ENCODE results near the gene FMNL2.
A peak's percentile ranks its signal among the peaks of the same experiment; 100 is the strongest.
"Not testable (repeated sequence)": the region's sequence is repeated elsewhere in the genome, so short reads cannot be mapped to it uniquely, and the experiment has no call there.

The FMNL2 gene

DNA sequence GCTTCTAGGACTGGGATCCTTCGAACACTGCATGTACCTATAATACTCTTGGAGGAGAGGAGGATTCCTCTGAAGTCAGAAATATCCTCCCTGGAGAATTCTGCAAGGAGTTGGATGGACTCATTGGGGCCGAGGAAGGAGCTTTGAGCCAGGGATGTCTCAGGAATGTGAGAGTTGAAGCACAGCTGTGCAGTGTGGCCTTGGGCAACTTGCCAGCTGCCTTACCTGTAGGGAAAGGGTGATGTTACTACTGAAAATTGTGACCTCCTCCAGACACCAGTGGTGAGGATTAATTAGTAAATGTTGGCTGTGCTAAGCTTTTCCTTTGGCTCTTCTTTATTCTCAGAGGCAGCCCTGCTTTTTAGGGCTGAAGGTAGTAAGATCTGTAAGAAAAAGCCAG lies 41.4 kb downstream of the FMNL2 start:
- no peak for DNase-seq

DNA sequence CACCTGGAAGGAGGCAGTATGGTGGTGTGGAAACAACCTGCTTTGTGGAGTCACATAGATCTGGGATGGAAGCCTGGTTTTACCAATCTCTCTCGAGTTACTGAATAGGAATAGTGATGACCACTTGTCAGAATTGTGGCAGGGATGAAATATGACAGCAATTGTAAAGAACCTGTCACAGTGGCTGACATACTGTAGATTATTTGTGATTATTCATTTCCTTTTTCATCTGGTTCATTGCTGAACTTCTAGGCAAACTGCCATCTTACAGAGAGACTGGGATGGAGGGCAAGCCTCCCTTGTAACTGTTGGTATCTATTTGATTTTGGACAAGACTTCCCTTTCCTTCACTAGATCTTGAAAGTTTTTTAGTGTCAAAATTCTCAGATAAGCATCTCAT lies 42.0 kb downstream of the FMNL2 start:
- no peak for DNase-seq

DNA sequence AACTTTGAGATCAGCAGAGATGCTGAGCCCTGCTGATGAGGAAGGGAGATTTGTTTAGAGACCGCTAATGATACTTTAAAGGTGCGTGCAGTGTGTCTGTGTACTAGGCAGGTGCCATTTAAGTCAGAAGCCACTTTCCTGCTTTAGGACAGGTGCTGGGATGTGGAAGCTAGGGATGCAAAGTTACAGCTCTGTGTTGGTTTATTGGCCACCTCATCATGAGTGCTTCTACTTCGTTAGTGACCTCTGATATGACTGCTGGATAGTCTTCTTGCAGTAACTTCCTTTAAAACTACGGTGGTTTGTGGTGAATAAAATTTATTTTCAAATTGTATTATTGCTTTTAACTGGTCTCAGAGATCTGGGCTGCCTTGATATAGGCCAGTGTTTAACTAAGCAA lies 44.1 kb downstream of the FMNL2 start:
- no peak for DNase-seq

DNA sequence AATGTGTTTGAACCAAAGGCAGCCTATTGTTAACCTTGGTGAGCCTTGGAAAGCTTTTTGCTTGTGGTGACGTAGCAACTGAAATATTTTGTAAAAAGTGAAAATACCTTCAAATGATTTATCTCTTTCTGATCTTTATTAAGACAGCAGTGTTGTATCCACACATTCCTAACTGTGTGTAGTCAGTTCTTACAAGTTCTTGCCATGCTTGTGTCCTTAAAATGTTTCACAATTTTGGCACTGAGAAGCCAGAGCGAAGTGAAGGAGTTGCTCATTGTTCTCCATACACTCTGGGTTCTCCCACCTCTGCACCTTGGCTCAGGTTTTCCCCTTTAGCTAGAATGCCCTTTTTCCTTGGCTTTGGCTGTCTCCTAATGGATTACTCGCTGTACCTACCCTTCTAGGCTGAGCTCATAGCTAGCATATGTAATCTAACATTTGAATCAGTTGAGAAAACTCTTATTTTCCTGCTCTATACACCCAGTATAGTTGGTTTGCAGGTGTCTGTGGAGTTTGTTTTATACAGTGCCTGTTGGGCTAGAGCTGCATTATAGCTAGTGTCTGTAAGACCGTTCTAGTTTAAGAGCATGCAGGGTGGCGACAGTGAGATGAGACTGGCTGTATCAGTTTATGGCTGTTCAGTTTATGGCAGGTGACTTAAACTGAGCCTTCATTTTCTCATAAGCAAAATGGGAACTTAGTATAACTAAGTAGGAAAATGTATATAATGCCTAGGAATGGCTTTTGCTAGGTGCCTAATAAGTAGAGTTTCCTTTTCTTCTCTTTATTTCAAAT lies 45.5 kb downstream of the FMNL2 start:
- no peak for DNase-seq

DNA sequence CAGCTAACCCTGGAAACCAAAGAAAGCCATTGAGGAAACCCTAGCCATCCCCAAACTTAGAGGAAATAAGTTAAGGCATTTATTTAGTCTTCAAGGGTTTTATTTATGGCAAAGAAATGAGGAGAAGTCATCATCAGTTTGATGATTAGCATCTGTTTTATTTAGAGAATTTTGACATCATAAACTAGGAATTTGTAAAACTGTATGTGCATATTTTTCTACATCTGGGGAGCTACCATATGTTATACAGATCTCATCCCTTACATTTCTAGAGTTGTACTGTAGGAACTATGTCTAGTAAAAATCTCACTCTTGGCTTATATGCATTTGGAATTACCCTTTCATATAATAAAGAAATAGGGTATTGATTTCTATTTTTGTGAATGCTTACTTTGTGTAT lies 48.7 kb downstream of the FMNL2 start:
- DNase-seq, result no peak

DNA sequence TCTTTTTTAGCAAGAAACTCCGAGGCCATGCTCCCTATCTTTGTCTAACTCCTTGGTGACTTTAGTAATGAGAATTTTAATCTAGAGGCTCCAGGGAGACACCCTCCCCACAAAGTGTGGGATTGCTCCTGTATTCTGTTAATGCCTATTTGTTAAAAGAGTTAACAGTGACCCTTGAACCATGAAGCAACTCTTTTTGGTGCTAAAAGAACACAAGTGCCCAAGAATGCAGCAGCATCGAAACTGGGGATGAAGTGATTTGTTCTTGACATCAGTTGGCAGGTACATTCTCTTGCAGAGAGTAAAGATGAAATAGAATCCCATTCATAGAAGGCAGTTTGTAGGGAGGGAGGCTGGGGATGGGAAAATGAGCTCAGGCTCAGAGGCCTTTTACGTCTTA lies 50.0 kb downstream of the FMNL2 start:
- no peak for DNase-seq

DNA sequence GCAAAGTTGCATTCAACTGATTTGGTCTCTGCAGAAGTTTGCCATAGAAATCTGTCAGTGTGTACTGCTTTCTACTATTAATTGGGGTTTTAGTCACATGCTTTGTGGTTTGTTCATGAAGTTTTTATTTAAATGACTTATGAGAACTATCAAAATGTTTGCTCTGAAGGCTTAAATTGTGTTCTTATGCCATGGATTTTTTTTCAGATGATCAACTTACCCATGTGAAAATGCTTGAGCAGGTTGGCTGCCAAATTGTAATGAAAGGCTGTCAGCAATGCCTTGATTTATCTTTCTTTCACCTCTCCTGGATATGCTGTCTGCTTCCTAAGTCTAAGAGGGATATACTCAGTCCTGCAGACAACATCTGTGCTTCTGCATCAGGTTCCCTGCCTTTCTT lies 50.7 kb downstream of the FMNL2 start:
- no peak for DNase-seq

DNA sequence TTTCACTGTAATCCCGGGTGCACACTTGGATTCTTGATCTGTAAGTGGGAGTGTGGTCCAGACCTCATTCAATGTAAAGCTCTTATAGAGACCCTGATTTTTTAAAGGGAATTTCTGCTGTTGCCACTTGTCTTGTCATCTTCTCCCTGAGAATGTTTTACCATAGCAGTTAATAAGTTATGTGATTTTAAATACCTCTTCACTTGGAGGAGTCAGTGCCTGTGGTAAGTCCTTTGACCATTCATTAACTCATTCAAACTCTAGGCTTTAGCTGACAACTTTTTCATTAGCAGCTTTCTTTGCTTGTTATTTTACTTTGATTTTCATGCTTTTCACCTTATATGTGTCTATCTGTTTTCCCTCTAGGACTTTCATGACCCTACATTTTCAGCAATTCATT lies 51.3 kb downstream of the FMNL2 start:
- no peak for DNase-seq

DNA sequence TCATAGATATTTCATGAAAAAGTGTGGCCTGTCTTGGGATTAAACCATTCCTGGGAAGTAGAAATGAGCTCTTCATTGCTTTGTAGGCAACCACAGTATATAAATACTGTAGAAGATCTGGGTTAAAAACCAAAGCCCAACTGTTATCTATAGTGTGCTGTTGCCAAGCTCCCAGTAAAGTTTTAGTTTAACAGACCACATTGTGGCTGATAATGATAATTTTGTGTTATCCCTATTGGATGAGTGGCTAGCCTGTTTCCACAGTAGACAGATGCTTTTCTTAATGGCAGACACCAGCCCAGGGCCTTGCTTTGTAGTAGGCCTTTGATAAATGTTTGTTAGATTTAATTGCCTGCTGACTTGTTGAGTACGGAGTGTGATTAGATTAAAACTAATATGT lies 52.1 kb downstream of the FMNL2 start:
- DNase-seq, result no peak

DNA sequence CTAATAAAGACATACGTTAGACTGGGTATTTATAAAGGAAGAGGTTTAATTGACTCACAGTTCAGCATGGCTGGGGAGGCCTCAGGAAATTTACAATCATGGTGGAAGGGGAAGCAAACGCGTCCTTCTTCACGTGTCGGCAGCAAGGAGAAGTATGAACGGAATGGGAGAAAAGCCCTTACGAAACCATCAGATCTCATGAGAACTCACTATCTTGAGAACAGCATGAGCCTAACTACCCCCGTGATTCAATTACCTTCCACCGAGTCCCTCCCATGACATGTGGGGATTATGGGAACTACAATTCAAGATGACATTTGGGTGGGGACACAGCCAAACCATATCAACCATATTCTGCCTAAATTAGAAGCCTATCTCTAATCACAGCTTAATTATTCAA lies 53.3 kb downstream of the FMNL2 start:
- DNase-seq, result not testable (repeated sequence)

DNA sequence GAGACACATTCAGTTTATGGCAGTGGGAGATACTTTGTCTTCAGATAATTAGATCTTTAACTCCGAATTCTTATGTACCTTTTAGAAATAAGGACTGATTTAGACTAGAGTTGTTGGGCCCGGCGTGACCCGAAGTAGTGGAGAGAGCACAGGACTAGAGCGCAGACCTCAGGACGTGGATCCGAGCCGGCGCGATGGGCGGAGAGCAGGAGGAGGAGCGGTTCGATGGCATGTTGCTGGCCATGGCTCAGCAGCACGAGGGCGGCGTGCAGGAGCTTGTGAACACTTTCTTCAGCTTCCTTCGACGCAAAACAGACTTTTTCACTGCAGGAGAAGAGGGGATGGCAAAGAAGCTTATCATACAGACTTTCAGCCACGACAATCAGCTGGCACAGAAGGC lies 54.5 kb downstream of the FMNL2 start:
- DNase-seq, result no peak

DNA sequence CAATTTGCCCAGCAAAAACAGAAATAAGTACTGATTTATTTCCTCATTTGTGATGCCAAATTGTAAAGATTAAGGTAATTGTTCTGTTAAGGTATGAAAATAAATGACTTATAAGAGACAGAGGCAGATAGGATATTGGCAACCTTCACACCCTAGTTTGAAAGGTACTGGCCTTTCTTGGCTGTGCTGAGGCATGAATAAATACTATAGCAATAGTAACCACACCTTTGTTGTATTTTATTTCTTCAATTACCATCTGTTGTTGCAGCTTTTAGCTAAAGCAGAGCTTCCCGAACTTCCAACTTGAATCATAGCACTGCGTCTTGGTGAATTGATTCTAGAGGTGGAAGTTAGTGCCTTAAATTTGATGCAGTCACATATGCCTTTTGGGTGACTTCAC lies 55.9 kb downstream of the FMNL2 start:
- DNase-seq, result no peak

DNA sequence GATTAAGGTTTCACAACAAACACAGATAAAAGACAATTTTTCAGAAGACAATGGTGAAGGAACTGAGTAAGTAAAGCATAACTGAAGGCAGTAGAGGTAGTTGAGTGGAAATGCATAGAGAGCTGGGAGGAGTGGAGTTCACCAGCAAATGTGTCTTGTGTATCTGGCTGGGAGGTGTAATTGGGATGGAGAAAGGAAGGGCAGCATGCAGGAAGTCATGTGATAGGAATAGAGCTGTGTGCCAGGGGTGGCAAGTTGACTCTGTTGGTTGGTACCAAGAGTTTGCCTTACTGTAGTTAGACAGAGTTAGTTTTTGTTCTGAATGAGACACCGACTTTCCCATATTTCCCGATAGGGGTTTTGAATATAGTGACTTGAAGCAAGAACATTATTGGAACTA lies 56.3 kb downstream of the FMNL2 start:
- DNase-seq, result no peak

DNA sequence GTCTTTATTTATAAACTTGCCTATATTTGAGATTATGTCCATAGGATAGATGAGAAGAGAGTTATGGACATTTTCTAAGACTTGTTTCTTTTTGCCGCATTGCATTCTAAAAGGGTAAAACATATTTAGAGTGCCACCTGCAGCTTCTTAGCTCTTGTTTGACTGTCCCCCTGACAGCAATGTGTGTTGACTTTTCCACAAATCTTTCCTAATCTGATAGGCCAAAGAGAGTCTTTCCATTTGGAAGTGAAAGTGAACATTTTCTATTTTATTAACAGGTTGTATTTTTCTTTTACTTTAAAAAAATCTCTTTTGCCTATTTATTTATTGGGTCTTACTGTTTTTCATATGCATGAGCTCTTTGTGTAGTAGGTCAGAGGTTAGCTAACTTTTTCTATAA lies 58.4 kb downstream of the FMNL2 start:
- no peak for DNase-seq

DNA sequence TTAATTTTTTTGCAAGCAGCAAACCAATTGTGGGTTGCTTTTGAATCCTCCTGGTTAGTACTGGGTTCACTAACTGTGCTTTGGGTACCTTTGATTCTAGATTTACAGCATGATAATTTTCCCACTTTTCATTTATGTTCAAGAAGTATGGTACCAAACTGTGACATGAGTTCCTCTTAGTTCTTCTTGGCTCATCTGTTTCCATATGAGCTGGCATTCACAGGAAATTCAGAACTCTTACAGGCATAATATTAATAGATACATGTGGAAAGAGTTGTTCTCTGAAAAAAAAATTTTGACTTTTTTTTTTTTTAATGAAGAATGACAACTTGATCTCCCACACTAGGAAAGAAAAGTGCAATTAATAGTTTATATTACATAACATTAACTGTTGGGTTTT lies 59.4 kb downstream of the FMNL2 start:
- no peak for DNase-seq

DNA sequence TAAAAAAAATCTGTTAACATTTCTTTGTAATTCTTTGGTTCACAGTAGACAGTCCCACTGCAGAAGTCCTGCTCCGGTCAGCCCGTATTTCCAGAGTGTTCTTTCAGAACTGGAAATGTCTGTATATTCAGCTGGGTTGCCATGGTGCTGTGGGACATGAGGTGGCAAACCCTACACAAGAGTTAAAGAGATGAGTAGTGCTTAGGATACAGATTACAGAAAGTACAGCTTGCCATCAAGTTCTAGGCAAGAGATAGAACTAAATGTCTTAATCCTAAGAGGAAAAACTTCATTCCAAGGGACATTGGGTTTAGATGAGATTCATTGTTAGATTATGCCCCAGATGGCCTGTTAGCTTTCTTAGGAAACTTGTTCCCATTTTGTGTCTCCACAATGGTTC lies 60.1 kb downstream of the FMNL2 start:
- no peak for DNase-seq

DNA sequence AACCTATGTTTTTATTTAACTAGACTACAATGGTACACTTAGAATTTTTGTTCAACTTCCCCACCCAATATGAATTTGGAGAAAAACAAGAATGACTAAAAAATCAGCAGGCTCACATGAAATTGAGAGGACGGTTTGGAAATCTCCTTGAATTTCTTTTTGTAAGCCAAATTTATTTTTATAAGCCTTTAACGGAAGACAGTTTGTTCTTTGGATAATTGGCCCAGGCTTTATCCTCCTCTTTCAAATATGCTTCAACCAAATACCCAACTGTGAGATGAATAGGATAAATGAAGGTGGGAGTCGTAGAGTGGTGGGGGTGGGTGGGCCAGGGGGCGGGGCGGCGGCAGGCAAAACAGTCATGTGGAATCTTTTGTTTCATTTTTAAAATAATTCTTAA lies 60.6 kb downstream of the FMNL2 start:
- no peak for DNase-seq

DNA sequence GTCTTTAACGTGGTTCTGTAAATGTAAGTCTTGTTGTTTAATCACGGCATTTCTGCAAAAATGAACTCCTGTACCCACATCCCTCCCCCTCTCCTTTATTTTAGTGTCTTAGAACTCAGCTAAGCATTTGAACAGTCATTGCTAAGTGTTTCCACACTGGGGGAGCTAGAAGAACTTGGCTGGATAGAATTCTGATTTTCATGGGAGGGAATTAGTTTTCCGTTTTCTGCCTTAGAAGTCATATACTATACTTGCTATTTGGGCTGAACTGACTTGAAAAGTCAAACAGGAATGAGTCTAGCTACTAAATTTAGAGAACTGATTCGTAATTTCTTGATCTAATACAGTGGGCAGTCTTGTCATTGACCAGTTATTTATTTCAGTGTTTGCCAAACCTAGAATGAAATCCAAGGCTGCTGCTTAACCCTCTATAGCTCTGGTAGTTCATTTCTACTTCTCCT lies 61.1 kb downstream of the FMNL2 start:
- no peak for DNase-seq

DNA sequence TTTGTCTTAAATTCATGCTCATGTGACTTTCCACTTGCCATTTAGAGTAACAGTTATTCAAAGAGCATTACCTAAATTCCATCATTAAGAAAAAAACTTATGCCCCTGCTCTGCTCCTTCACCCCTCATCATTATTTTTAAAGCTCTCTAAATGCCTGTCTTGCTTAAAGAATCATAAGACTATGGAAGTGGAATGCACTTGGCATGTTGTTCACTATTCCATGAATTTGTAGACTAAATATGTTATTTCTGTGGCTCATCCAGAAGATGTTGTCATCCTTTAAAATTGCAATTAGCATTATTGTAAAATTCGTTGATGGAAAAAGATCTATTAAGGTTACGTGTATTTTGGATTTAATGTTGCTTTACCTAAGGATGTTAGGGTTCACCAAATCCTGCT lies 61.8 kb downstream of the FMNL2 start:
- DNase-seq, result no peak

DNA sequence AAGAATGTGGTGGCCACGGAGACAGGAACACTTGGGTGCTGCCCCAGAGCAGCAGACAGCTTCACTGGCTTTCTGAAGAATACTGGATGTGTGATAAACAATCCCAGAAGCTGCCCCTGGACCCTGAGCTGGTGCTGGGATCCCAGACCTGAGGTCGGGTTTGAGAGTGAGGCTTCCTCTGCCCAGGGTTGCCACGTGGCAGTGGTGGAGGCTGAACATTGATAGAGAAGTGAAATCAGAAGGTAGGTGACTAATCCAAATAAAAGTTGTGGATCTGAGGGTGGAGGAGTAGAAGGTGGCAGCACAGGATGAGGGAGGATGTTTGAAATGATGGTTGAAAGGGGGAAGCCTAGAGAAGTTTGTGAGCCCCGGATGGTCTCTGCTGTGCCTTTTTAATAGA lies 64.0 kb downstream of the FMNL2 start:
- no peak for DNase-seq

DNA sequence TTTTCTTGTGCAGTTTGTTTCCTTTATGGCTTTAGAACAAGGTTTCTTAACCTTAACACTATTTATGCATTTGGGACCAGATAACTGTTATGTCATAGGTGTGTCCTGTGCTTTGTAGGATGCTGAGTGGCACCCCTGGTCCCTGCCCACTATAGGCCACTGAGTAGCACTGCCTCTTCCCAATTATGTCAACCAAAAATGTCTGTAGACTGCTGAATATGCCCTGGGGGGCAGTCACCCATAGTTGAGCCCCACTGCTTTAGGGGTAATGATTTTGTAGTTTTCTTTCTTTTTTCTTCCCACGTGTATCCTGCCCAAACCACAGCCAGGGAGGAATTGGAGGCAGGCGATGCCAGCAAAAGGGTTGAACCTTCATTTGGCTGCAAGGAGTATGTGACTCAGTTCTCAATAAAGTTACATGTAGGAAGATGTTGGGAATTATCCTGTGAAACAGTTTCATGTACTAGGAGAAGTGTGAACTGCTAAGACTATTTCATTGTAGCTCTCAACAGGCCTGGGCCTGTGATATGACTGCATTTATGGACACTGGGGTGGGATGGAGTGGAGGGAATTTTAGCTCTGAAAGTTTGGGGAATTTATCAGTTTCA lies 65.7 kb downstream of the FMNL2 start:
- DNase-seq, result no peak

DNA sequence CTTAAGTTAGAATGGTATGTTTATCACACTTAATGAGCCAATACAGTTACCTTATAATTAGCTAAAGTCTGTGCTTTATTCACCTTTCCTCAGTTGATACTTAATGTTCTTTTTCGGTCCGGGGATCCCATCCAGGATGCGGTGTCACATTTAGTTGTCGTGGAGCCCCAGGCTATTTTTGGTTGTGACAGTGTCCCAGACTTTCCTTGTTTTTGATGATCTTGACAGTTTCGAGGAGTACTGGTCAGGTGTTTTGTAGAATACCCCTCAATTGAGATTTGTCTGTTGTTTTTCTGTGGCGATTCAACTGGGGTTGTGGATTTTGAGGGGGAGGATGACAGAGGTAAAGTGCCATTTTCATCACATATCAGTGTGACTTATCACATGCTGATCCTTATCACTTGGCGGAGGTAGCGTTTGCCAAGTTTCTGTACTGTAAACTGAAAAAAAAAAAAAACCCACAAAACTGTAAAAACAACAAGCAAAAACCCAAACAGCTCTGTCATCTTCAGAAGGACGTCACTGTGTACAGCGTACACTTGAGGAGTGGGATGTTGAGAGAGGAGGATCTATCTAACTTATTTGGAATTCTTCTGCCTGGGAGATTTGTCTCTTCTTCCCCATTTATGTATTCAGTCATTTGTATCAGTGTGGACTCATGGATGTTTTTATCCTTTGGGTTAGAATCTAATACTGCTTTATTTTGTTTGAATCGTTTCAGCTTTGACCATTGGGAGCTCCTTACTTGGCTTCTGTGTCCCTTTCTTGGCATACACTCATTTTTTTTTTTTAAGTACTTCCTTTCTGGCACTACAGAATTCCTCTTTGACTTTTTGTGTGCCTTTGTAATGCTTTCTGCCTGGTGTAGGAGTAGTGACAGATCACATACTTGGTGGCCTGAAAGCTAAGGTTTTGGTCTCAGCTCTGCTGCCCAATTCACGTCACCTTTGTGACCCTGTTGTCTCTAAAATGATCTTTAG lies 68.1 kb downstream of the FMNL2 start:
- no peak for DNase-seq

DNA sequence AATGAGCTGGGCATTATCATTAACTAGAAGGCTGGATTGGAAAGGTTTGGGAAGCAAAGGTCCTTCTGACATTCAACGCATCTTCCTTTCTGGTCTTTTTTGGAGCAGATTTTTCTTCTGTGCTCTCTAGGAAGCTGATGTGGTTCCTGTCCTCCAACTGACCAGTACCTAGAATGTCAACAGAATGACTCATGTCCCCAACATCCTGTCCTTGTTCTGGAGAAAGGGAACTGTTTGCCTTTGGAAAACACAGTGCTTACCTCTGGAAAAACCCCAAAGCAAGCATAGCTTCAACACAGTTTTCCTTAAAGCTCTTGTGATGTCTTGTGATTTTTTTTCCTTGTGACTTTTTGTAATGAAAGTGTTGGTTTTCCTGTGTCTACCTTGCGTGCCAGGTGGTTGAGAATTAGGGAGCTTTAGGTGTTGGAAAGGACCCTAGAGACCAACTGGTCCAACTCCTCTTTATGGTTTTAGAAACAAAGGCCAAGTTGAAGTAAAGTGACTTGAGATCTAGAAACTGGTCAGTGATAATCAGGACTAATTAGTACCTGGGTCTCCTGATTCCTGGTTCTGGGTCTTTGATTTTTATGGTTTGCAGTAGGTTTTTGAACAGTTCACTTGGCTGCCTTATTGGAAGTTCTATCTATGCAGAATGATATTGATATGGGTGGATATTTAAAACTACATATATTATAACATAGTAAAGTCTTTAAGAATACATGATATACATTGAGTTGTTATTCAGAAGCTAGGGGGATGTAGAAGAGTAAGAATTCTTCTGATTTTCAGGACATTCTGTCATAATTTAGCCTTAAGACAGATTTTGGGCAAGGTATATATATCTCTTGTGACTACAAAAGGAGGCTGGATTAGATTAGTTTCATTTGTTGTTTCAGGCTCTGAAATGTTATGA lies 70.5 kb downstream of the FMNL2 start:
- peak; percentile 37 for DNase-seq
